Measurements from ENCODE around the gene SEMA3B.
"Not testable (repeated sequence)": the region's sequence is repeated elsewhere in the genome, so short reads cannot be mapped to it uniquely, and the experiment has no call there.

SEMA3B gene

DNA sequence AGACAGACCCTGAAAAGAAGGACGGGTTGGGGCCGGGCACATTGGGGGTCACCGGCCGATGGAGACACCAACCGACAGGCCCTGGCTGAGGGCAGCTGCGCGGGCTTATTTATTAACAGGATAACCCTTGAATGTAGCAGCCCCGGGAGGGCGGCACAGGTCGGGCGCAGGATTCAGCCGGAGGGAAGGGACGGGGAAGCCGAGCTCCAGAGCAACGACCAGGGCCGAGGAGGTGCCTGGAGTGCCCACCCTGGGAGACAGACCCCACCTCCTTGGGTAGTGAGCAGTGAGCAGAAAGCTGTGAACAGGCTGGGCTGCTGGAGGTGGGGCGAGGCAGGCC lies 7.8 kb downstream of the SEMA3B start:
- POLR2A ChIA-PET, result no interaction called here
- no peak for TF ChIP-seq CTCF (IDR thresholded peaks at IDR 0.05; ENCODE audit: control extremely low read depth, extremely low read depth, low read depth, missing control alignments)
- CTCF ChIA-PET, result no interaction called here
- DNase-seq (ENCODE audit: extremely low spot score), result no peak

GRCh38 chr3:50278123-50278879 lies 9.4 kb downstream of the SEMA3B start:
- CTCF ChIA-PET, result interaction anchor here (0.8 to 1.7 kb wide), 7 partner anchors 11 to 156 kb away, joined by 3 to 8 read pairs (median 3); partner anchors contain the start of gene IFRD2
- POLR2A ChIA-PET, result no interaction called here
- no peak for TF ChIP-seq CTCF (IDR thresholded peaks at IDR 0.05; ENCODE audit: control extremely low read depth, extremely low read depth, low read depth, missing control alignments)
- no peak for DNase-seq (ENCODE audit: extremely low spot score)

DNA sequence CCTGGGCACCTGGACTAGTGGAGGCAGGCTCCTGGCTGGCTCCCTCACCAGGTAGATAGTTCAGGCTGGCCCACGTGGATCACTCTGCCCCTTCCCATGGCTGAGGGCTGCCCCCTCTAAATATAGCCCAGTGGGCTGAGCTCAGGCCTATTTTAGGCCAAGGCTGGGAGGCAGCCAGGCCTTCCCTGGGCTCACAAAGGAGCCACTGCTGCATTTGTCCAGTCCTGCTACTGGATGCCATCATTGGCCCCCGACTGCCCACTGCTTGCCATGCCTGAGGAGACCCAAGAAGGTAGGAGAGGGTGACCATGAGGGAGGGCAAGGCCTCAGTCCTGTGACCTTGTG lies 9.9 kb downstream of the SEMA3B start, which contains the start of gene LSMEM2:
Gene LSMEM2 (plus strand): TSS at position 208 of the 345 bp plus-strand sequence. CDS start 27 bp downstream, at position 235.
- CTCF ChIA-PET, result interaction anchor here (1.1 to 2.3 kb wide), 8 partner anchors 10 to 157 kb away, joined by 3 to 8 read pairs (median 4); partner anchors contain the start of gene IFRD2
- DNase-seq (ENCODE audit: extremely low spot score), result no peak
- POLR2A ChIA-PET, result no interaction called here
- TF ChIP-seq CTCF (IDR thresholded peaks at IDR 0.05; ENCODE audit: control extremely low read depth, extremely low read depth, low read depth, missing control alignments), result no peak

- TF ChIP-seq CTCF (IDR thresholded peaks at IDR 0.05; ENCODE audit: control extremely low read depth, extremely low read depth, low read depth, missing control alignments), result no peak
- CTCF ChIA-PET, result interaction anchor here (0.9 to 2.3 kb wide), 11 partner anchors 9 to 157 kb away, joined by 3 to 8 read pairs (median 4); partner anchors contain the start of gene IFRD2
- no peak for DNase-seq (ENCODE audit: extremely low spot score)
- POLR2A ChIA-PET, result interaction anchor here (0.6 kb wide), 1 partner anchor 160 kb away, joined by 3 read pairs; no protein-coding TSS in a partner anchor
These were observed 10.5 kb downstream of the SEMA3B start for GRCh38 chr3:50279255-50280016.

DNA sequence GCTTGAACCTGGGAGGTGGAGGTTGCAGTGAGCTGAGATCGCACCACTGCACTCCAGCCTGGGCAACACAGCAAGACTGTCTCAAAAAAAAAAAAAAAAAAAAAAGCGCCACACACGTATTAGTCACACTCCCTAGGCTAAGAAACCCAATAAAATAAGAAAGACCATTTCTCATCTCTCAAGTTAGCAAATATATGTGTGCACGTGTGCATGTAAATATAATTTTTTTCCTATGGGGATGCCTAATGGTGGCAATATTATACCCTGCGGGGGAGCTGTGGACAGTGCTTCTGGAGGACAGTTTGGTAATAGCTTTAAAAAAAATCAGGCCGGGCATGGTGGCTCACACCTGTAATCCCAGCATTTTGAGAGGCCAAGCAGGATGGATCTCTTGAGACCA lies 15.2 kb downstream of the SEMA3B start:
- CTCF ChIA-PET, result interaction anchor here (1.0 to 3.2 kb wide), 3 partner anchors 10 to 38 kb away, joined by 3 to 18 read pairs (median 5); partner anchors contain the start of genes HYAL3 and NAA80
- not testable (repeated sequence) for DNase-seq (ENCODE audit: extremely low spot score)
- POLR2A ChIA-PET, result interaction anchor here (1.0 kb wide), 1 partner anchor 37 kb away, joined by 9 read pairs; no protein-coding TSS in a partner anchor

GRCh38 chr3:50286322-50287227 lies 17.6 kb downstream of the SEMA3B start:
- ChIA-PET CTCF (interaction anchor here (1.2 to 1.6 kb wide), 3 partner anchors 12 to 40 kb away, joined by 3 to 5 read pairs (median 4); partner anchors contain the start of genes HYAL3 and NAA80), POLR2A (no interaction called here)
- no peak for TF ChIP-seq CTCF (IDR thresholded peaks at IDR 0.05; ENCODE audit: control extremely low read depth, extremely low read depth, low read depth, missing control alignments)
- no peak for DNase-seq (ENCODE audit: extremely low spot score)
